Measurements from ENCODE around the gene ALDH3B1. TPM values are rescaled to one million over a fixed set of nuclear protein-coding genes. Genes with fewer than 3 reads are reported as not detected.
A peak's percentile ranks its signal among the peaks of the same experiment; 100 is the strongest.

Gene ALDH3B1
- total and polyA plus RNA-seq, 9 of the 15 experiments (the other 6 are each of a cell fraction or from before 2014, with no cell fraction given) = 0.01 to 0.35 (median 0.07) TPM; not detected in 2

DNA sequence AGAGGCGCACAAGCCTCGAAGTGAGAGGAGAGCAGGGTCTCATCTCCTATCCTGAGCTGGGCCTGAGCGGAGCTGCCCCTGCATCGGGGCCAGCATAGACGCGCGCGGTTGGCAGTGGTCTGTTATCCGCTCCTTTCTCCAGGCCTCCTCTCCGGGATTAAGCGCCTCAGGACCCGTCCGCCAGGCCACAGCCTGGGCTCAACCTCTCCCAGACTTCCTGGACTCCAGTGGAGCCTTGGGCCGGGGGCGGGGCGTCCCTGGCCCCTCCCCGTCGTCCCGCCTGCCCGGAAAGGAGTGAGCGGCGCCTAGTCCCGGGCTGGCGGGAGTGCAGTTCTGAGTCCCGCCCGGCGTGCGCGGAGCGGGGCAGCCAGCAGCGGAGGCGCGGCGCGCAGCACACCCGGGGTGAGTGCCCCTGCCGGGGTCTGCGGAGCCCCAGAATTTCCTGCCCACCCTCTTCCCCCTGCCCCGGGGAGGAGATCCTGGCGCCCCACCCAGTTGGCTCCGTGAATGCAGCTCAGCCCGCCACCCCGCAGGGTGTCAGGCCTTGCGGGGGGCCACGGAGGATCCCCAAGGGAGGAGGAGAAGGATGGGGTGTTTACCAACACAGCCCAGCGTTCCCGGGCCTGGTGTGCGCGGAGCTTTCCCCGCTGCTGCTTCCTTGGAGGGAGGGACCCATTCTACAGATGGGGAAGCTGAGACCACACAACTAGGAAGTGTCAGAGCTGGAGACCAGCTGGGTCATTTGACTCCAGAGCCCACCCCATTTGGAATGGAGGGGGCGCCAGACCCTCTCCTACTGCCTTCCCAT, 28.8 kb downstream of the ALDH3B1 start, which contains the start of gene TCIRG1 (continued):
- TF ChIP-seq FOSL1 (tag; conservative IDR thresholded peaks at IDR 0.05) (peak; percentile 2; the same call in 1 of the 2 replicates), BCOR (IDR thresholded peaks at IDR 0.05) (peak; percentile 100), ZNF766 (CRISPR knock-in tag; conservative IDR thresholded peaks at IDR 0.05) (no peak), PHF8 (IDR thresholded peaks at IDR 0.05; ENCODE audit: borderline replicate concordance, low read length) (peak; percentile 97), MED1 (CRISPR knock-in tag; IDR thresholded peaks at IDR 0.05; ENCODE audit: borderline replicate concordance) (no peak), BRD4 (IDR thresholded peaks at IDR 0.05) (no peak; the same call in 1 of the 2 replicates), STAT5A (IDR thresholded peaks at IDR 0.05; ENCODE audit: borderline replicate concordance, low read length) (no peak), ZNF146 (CRISPR knock-in tag; IDR thresholded peaks at IDR 0.05; ENCODE audit: unreplicated experiment) (no peak), PML (IDR thresholded peaks at IDR 0.05; ENCODE audit: low read length) (peak; percentile 62; the same call in 1 of the 2 replicates), SMARCB1 (IDR thresholded peaks at IDR 0.05; ENCODE audit: insufficient read length, low read depth) (no peak), NCOA2 (IDR thresholded peaks at IDR 0.05; ENCODE audit: partially characterized antibody in 2 of 2) (no peak), CAMTA2 (CRISPR knock-in tag; conservative IDR thresholded peaks at IDR 0.05) (no peak), TGIF2 (CRISPR knock-in tag; IDR thresholded peaks at IDR 0.05) (no peak), TCFL5 (CRISPR knock-in tag; conservative IDR thresholded peaks at IDR 0.05) (no peak)
- TF ChIP-seq, protein P1, sequence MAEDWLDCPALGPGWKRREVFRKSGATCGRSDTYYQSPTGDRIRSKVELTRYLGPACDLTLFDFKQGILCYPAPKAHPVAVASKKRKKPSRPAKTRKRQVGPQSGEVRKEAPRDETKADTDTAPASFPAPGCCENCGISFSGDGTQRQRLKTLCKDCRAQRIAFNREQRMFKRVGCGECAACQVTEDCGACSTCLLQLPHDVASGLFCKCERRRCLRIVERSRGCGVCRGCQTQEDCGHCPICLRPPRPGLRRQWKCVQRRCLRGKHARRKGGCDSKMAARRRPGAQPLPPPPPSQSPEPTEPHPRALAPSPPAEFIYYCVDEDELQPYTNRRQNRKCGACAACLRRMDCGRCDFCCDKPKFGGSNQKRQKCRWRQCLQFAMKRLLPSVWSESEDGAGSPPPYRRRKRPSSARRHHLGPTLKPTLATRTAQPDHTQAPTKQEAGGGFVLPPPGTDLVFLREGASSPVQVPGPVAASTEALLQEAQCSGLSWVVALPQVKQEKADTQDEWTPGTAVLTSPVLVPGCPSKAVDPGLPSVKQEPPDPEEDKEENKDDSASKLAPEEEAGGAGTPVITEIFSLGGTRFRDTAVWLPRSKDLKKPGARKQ (CRISPR knock-in tag; IDR thresholded peaks at IDR 0.05) = no peak
- TF ChIP-seq, protein P2, sequence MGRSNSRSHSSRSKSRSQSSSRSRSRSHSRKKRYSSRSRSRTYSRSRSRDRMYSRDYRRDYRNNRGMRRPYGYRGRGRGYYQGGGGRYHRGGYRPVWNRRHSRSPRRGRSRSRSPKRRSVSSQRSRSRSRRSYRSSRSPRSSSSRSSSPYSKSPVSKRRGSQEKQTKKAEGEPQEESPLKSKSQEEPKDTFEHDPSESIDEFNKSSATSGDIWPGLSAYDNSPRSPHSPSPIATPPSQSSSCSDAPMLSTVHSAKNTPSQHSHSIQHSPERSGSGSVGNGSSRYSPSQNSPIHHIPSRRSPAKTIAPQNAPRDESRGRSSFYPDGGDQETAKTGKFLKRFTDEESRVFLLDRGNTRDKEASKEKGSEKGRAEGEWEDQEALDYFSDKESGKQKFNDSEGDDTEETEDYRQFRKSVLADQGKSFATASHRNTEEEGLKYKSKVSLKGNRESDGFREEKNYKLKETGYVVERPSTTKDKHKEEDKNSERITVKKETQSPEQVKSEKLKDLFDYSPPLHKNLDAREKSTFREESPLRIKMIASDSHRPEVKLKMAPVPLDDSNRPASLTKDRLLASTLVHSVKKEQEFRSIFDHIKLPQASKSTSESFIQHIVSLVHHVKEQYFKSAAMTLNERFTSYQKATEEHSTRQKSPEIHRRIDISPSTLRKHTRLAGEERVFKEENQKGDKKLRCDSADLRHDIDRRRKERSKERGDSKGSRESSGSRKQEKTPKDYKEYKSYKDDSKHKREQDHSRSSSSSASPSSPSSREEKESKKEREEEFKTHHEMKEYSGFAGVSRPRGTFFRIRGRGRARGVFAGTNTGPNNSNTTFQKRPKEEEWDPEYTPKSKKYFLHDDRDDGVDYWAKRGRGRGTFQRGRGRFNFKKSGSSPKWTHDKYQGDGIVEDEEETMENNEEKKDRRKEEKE (IDR thresholded peaks at IDR 0.05; ENCODE audit: borderline replicate concordance in 1 of 2, control insufficient read depth in 1 of 2, low read depth in 2 of 2, low read length in 1 of 2) = no peak
- TF ChIP-seq, protein P3, sequence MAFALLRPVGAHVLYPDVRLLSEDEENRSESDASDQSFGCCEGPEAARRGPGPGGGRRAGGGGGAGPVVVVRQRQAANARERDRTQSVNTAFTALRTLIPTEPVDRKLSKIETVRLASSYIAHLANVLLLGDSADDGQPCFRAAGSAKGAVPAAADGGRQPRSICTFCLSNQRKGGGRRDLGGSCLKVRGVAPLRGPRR (CRISPR knock-in tag; IDR thresholded peaks at IDR 0.05) = no peak
- TF ChIP-seq, protein P4, sequence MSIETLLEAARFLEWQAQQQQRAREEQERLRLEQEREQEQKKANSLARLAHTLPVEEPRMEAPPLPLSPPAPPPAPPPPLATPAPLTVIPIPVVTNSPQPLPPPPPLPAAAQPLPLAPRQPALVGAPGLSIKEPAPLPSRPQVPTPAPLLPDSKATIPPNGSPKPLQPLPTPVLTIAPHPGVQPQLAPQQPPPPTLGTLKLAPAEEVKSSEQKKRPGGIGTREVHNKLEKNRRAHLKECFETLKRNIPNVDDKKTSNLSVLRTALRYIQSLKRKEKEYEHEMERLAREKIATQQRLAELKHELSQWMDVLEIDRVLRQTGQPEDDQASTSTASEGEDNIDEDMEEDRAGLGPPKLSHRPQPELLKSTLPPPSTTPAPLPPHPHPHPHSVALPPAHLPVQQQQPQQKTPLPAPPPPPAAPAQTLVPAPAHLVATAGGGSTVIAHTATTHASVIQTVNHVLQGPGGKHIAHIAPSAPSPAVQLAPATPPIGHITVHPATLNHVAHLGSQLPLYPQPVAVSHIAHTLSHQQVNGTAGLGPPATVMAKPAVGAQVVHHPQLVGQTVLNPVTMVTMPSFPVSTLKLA (conservative IDR thresholded peaks at IDR 0.05) = peak; percentile 42 to 76; a peak in 3 of 4 replicates

Measured in K562 (cell line).